PC-9 (cell line): ENCODE measurements around the gene IFT57.

Source experiments
- CTCF ChIP-seq: fragments of 200-600 bp; sonication (generic); conservative IDR thresholded peaks from 2 replicates; pipeline ENCODE4 v1.6.1; 2017; ENCODE audit warnings: mixed run types, antibody characterized with exemption, mild to moderate bottlenecking, moderate library complexity
- EZH2 ChIP-seq: fragments of 200-600 bp; sonication (generic); IDR thresholded peaks from 2 replicates; pipeline ENCODE4 v1.8.0; 2017; ENCODE audit warnings: antibody characterized with exemption, low read depth

DNA sequence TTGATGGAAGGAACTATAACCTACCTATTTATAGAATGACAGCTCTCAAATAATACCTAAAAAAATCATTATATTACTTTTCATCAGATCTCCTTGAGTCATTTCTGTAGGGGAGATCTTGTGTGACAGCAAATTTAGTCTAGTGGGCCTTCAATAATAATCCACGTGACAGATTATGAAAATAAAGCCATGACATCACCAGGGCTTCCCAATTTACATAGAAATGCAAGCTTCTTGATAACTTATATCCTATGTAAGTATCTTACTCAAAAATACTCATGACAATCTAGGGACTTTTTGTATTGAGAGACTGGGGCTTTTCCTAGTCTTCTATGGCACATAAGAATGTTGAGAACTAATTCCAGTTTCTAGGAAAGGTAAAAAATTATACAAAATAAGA, 21.6 kb downstream of the IFT57 start:
- no peak for TF ChIP-seq EZH2
- TF ChIP-seq CTCF: no peak
